Melanocyte of skin (primary cell): Measurements from ENCODE around the gene MTMR12. TPM values are rescaled to one million over a fixed set of nuclear protein-coding genes. Genes with fewer than 3 reads are reported as not detected.

ENCODE experiments used
- small RNA-seq, 2 donors: library from RNA; depleted of rRNA; stranded (forward); fragments of <200 nt; gene quantifications; one replicate each; pipeline ENCODE3, GENCODE V24; 2012
- total RNA-seq, 2 donors: library from RNA; depleted of rRNA; stranded (reverse); fragments of >200 nt; gene quantifications; 2 replicates each; pipeline ENCODE4 v1.2.3, GENCODE V29; 2012

Gene MTMR12, protein sequence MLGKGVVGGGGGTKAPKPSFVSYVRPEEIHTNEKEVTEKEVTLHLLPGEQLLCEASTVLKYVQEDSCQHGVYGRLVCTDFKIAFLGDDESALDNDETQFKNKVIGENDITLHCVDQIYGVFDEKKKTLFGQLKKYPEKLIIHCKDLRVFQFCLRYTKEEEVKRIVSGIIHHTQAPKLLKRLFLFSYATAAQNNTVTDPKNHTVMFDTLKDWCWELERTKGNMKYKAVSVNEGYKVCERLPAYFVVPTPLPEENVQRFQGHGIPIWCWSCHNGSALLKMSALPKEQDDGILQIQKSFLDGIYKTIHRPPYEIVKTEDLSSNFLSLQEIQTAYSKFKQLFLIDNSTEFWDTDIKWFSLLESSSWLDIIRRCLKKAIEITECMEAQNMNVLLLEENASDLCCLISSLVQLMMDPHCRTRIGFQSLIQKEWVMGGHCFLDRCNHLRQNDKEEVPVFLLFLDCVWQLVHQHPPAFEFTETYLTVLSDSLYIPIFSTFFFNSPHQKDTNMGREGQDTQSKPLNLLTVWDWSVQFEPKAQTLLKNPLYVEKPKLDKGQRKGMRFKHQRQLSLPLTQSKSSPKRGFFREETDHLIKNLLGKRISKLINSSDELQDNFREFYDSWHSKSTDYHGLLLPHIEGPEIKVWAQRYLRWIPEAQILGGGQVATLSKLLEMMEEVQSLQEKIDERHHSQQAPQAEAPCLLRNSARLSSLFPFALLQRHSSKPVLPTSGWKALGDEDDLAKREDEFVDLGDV
- total RNA-seq: 10 to 100 TPM; 15.1 to 20.3 TPM

GRCh38 chr5:32312595-32313332 lies at the start of gene MTMR12:
Gene MTMR12 (minus strand): TSS chr5:32312939. CDS start chr5:32312838, 101 bp downstream.

Small RNAs within 50 kb of the gene (small RNA-seq; reads per million reads assigned to genes)
- gene RNU6-1079P (0.47 to 2.1 reads per million in 2 donors), gene RNU6-378P (1.5 to 3.2 reads per million in 2 donors)

Other genes starting within 250 kb of the MTMR12 start
- 10 to 100 TPM; 44.4 to 57.3 TPM for gene GOLPH3, start 138.6 kb downstream of the MTMR12 start, total RNA-seq
- gene ZFR, start 131.8 kb upstream of the MTMR12 start, total RNA-seq: 10 to 100 TPM; 60.2 to 67.6 TPM